Spleen (tissue), 11 donors: ENCODE results near the gene FYB1. TPM values are rescaled to one million over a fixed set of nuclear protein-coding genes. Genes with fewer than 3 reads are reported as not detected.

Source experiments
- DNase-seq: peaks from one replicate; pipeline ENCODE4 v3.0.0-alpha.2; 2020
- H3K27ac ChIP-seq, 8 donors: fragments of 200-600 bp; sonication (generic) in 7 of 8; 1 replicate in 4 of 8; 2 replicates in 4 of 8; pipeline versions ENCODE4 v1.5.0 to v1.8.0; 2016 to 2021; ENCODE audit warnings: inconsistent platforms in 4 of 8, mild to moderate bottlenecking in 4 of 8, moderate library complexity in 1 of 8
- H3K27me3 ChIP-seq, 7 donors: fragments of 200-600 bp; sonication (generic) in 6 of 7; replicated peaks in 1 of 7; 1 replicate in 4 of 7; 2 replicates in 3 of 7; pipeline versions ENCODE4 v1.5.0 to v1.8.0; 2016 to 2021; ENCODE audit warnings: inconsistent platforms in 3 of 7, mild to moderate bottlenecking in 1 of 7
- H3K36me3 ChIP-seq, 6 donors: fragments of 200-600 bp; sonication (generic) in 5 of 6; 1 replicate in 4 of 6; 2 replicates in 2 of 6; pipeline versions ENCODE4 v1.5.0 to v1.8.0; 2016 to 2021; ENCODE audit warnings: inconsistent platforms in 2 of 6
- H3K4me1 ChIP-seq, 6 donors: fragments of 200-600 bp; sonication (generic) in 5 of 6; 1 replicate in 3 of 6; 2 replicates in 3 of 6; pipeline versions ENCODE4 v1.5.0 to v1.8.0; 2016 to 2021; ENCODE audit warnings: inconsistent platforms in 3 of 6
- H3K4me3 ChIP-seq, 8 donors: fragments of 200-600 bp; sonication (generic) in 7 of 8; 1 replicate in 4 of 8; 2 replicates in 4 of 8; pipeline versions ENCODE4 v1.5.0 to v1.8.0; 2016 to 2021; ENCODE audit warnings: inconsistent platforms in 4 of 8, mild to moderate bottlenecking in 4 of 8, moderate library complexity in 2 of 8
- H3K9me3 ChIP-seq, 8 donors: fragments of 200-600 bp; sonication (generic) in 7 of 8; 1 replicate in 4 of 8; 2 replicates in 4 of 8; pipeline versions ENCODE4 v1.5.0 to v1.8.0; 2016 to 2021; ENCODE audit warnings: inconsistent platforms in 4 of 8
- CTCF ChIP-seq, 11 experiments: fragments of 200-600 bp in 7 of 11; fragments of 450-650 bp in 4 of 11; sonication (generic) in 4 of 11; IDR thresholded peaks in 8 of 11; conservative IDR thresholded peaks in 3 of 11; 1 replicate in 7 of 11; 2 replicates in 4 of 11; pipeline versions ENCODE4 v1.4.0 to v1.8.0; 2016 to 2021; ENCODE audit warnings: antibody characterized with exemption in 11 of 11, inconsistent platforms in 4 of 11, mild to moderate bottlenecking in 1 of 11
- POLR2A ChIP-seq, 3 donors: fragments of 450-650 bp; IDR thresholded peaks; one replicate each; pipeline ENCODE4 v1.5.1; 2017; ENCODE audit warnings: antibody characterized with exemption in 3 of 3, mild to moderate bottlenecking in 1 of 3
- POLR2AphosphoS5 ChIP-seq, 3 donors: sonication (generic); formaldehyde crosslinking; IDR thresholded peaks; one replicate each; pipeline ENCODE4 v1.5.1; 2017; ENCODE audit warnings: antibody characterized with exemption in 3 of 3
- WGBS, 5 donors: extraction: QIAGEN DNeasy Blood & Tissue Kit in 3 of 5; methylation state at CpG; one replicate each; pipeline versions ENCODE4 v1.1.5 to v1.1.7; 2013 to 2018; 5-methylcytosine and 5-hydroxymethylcytosine counted together
- intact Hi-C: fragments of 100-400 bp; cut with DNase I; formaldehyde crosslinking; loops from one replicate; pipeline ENCODE4 v1.15.0; 2023; ENCODE audit warnings: low total_unique reads
- polyA plus RNA-seq, 3 donors: library from polyadenylated mRNA; stranded (reverse); fragments of 200-250 nt; gene quantifications; one replicate each; pipeline ENCODE4 v1.2.1, GENCODE V29; 2013
- total RNA-seq, 7 donors: library from RNA; depleted of rRNA in 3 of 7; stranded (reverse); fragments of >200 nt in 3 of 7; fragmentation: NEBNext Ultra II Directional in 4 of 7; extraction: Animal tissue kit (Norgen Biotek cat#: 25700) in 4 of 7; gene quantifications; one replicate each; pipeline versions ENCODE4 v1.1.0 to v1.2.1, GENCODE V29; 2016 to 2021
- donor health status: healthy with polysubstance abuse.
- donor health status: DM: no; HTN: no; CAD: no; lungs with moderate emphysema.
- donor health status: DM: no; HTN: no; CAD: no.
- donor health status: Bipolar disorder and iron deficiency.
- donor health status: healthy.
- donor health status: DM: no; HTN: no; CAD: no.
- donor health status: DM: yes; HTN: yes; CAD: no.

The FYB1 gene
- total and polyA plus RNA-seq, 10 donors = 21.0 to 287 (median 200) TPM

- TF ChIP-seq CTCF (IDR thresholded peaks at IDR 0.05 in 8 of 11, conservative IDR thresholded peaks at IDR 0.05 in 3 of 11) (no peak), POLR2A (IDR thresholded peaks at IDR 0.05) (no peak), POLR2AphosphoS5 (IDR thresholded peaks at IDR 0.05) (no peak)
- H3K27ac ChIP-seq = no peak overlapping the region
- no peak overlapping the region for H3K4me3 ChIP-seq
- H3K27me3 ChIP-seq = no peaks in the 10 kb centered on the region
- H3K9me3 ChIP-seq = no peaks in the 10 kb centered on the region
- peaks cover 0 to 11% (median 3%) of the 10 kb centered on the region in 6 donors for H3K4me1 ChIP-seq
- intact Hi-C loops = no loop called here
- WGBS, 5 donors = 84 to 92% (median 88%) methylated on average over 2 of the region's 2 CpGs
- no peak for DNase-seq
- H3K36me3 ChIP-seq = peaks cover 0 to 88% (median 25%) of the 10 kb centered on the region in 6 donors
These were observed 80.5 kb downstream of the FYB1 start for GRCh38 chr5:39138892-39139291.

GRCh38 chr5:39137819-39138451 lies 81.4 kb downstream of the FYB1 start:
- Histone ChIP-seq H3K9me3 (no peaks in the 10 kb centered on the region), H3K4me3 (no peak overlapping the region), H3K27me3 (no peaks in the 10 kb centered on the region), H3K36me3 (peaks cover 0 to 98% (median 30%) of the 10 kb centered on the region in 6 donors), H3K27ac (no peak overlapping the region), H3K4me1 (peaks cover 0 to 4% (median 0%) of the 10 kb centered on the region in 6 donors)
- 68 to 78% (median 77%) methylated on average over 9 of the region's 9 CpGs for WGBS, 5 donors
- no peak for DNase-seq
- intact Hi-C loops = no loop called here
- TF ChIP-seq POLR2A (IDR thresholded peaks at IDR 0.05) = no peak
- no peak for TF ChIP-seq POLR2AphosphoS5 (IDR thresholded peaks at IDR 0.05)
- TF ChIP-seq CTCF (IDR thresholded peaks at IDR 0.05 in 8 of 11, conservative IDR thresholded peaks at IDR 0.05 in 3 of 11) = no peak

GRCh38 chr5:39137391-39137790 lies 82.0 kb downstream of the FYB1 start:
- DNase-seq = no peak
- Histone ChIP-seq H3K27me3 (no peaks in the 10 kb centered on the region), H3K4me3 (no peak overlapping the region), H3K27ac (no peak overlapping the region), H3K9me3 (no peaks in the 10 kb centered on the region), H3K36me3 (peaks cover 0 to 100% (median 33%) of the 10 kb centered on the region in 6 donors), H3K4me1 (peaks cover 0 to under 1% (median 0%) of the 10 kb centered on the region in 6 donors)
- 92 to 99% (median 95%) methylated on average over 2 of the region's 2 CpGs for WGBS, 5 donors
- TF ChIP-seq POLR2A (IDR thresholded peaks at IDR 0.05) (no peak), POLR2AphosphoS5 (IDR thresholded peaks at IDR 0.05) (no peak), CTCF (IDR thresholded peaks at IDR 0.05 in 8 of 11, conservative IDR thresholded peaks at IDR 0.05 in 3 of 11) (no peak)
- intact Hi-C loops = no loop called here

GRCh38 chr5:39132792-39133191 lies 86.6 kb downstream of the FYB1 start:
- peaks cover 0 to 100% (median 30%) of the 10 kb centered on the region in 6 donors for H3K36me3 ChIP-seq
- no peaks in the 10 kb centered on the region for H3K27me3 ChIP-seq
- H3K9me3 ChIP-seq = no peaks in the 10 kb centered on the region
- 78 to 92% (median 91%) methylated on average over 3 of the region's 3 CpGs for WGBS, 5 donors
- no peak for TF ChIP-seq POLR2A (IDR thresholded peaks at IDR 0.05)
- TF ChIP-seq POLR2AphosphoS5 (IDR thresholded peaks at IDR 0.05) = no peak
- no peak for TF ChIP-seq CTCF (IDR thresholded peaks at IDR 0.05 in 8 of 11, conservative IDR thresholded peaks at IDR 0.05 in 3 of 11)
- no peak overlapping the region for H3K27ac ChIP-seq
- no peak overlapping the region for H3K4me3 ChIP-seq
- intact Hi-C loops = no loop called here
- peaks cover 0 to 12% (median 0%) of the 10 kb centered on the region in 6 donors for H3K4me1 ChIP-seq
- no peak for DNase-seq
